Spleen (tissue), 11 donors: ENCODE results near the gene NOLC1. TPM values are rescaled to one million over a fixed set of nuclear protein-coding genes. Genes with fewer than 3 reads are reported as not detected.

Experiments
- DNase-seq: peaks from one replicate; pipeline ENCODE4 v3.0.0-alpha.2; 2020
- H3K27ac ChIP-seq, 8 donors: fragments of 200-600 bp; sonication (generic) in 7 of 8; 1 replicate in 4 of 8; 2 replicates in 4 of 8; pipeline versions ENCODE4 v1.5.0 to v1.8.0; 2016 to 2021; ENCODE audit warnings: inconsistent platforms in 4 of 8, mild to moderate bottlenecking in 4 of 8, moderate library complexity in 1 of 8
- H3K27me3 ChIP-seq, 7 donors: fragments of 200-600 bp; sonication (generic) in 6 of 7; replicated peaks in 1 of 7; 1 replicate in 4 of 7; 2 replicates in 3 of 7; pipeline versions ENCODE4 v1.5.0 to v1.8.0; 2016 to 2021; ENCODE audit warnings: inconsistent platforms in 3 of 7, mild to moderate bottlenecking in 1 of 7
- H3K36me3 ChIP-seq, 6 donors: fragments of 200-600 bp; sonication (generic) in 5 of 6; 1 replicate in 4 of 6; 2 replicates in 2 of 6; pipeline versions ENCODE4 v1.5.0 to v1.8.0; 2016 to 2021; ENCODE audit warnings: inconsistent platforms in 2 of 6
- H3K4me1 ChIP-seq, 6 donors: fragments of 200-600 bp; sonication (generic) in 5 of 6; 1 replicate in 3 of 6; 2 replicates in 3 of 6; pipeline versions ENCODE4 v1.5.0 to v1.8.0; 2016 to 2021; ENCODE audit warnings: inconsistent platforms in 3 of 6
- H3K4me3 ChIP-seq, 8 donors: fragments of 200-600 bp; sonication (generic) in 7 of 8; 1 replicate in 4 of 8; 2 replicates in 4 of 8; pipeline versions ENCODE4 v1.5.0 to v1.8.0; 2016 to 2021; ENCODE audit warnings: inconsistent platforms in 4 of 8, mild to moderate bottlenecking in 4 of 8, moderate library complexity in 2 of 8
- H3K9me3 ChIP-seq, 8 donors: fragments of 200-600 bp; sonication (generic) in 7 of 8; 1 replicate in 4 of 8; 2 replicates in 4 of 8; pipeline versions ENCODE4 v1.5.0 to v1.8.0; 2016 to 2021; ENCODE audit warnings: inconsistent platforms in 4 of 8
- POLR2A ChIP-seq, 3 donors: fragments of 450-650 bp; IDR thresholded peaks; one replicate each; pipeline ENCODE4 v1.5.1; 2017; ENCODE audit warnings: antibody characterized with exemption in 3 of 3, mild to moderate bottlenecking in 1 of 3
- POLR2AphosphoS5 ChIP-seq, 3 donors: sonication (generic); formaldehyde crosslinking; IDR thresholded peaks; one replicate each; pipeline ENCODE4 v1.5.1; 2017; ENCODE audit warnings: antibody characterized with exemption in 3 of 3
- WGBS, 5 donors: extraction: QIAGEN DNeasy Blood & Tissue Kit in 3 of 5; methylation state at CpG; one replicate each; pipeline versions ENCODE4 v1.1.5 to v1.1.7; 2013 to 2018; 5-methylcytosine and 5-hydroxymethylcytosine counted together
- intact Hi-C: fragments of 100-400 bp; cut with DNase I; formaldehyde crosslinking; loops from one replicate; pipeline ENCODE4 v1.15.0; 2023; ENCODE audit warnings: low total_unique reads
- polyA plus RNA-seq, 3 donors: library from polyadenylated mRNA; stranded (reverse); fragments of 200-250 nt; gene quantifications; one replicate each; pipeline ENCODE4 v1.2.1, GENCODE V29; 2013
- total RNA-seq, 7 donors: library from RNA; depleted of rRNA in 3 of 7; stranded (reverse); fragments of >200 nt in 3 of 7; fragmentation: NEBNext Ultra II Directional in 4 of 7; extraction: Animal tissue kit (Norgen Biotek cat#: 25700) in 4 of 7; gene quantifications; one replicate each; pipeline versions ENCODE4 v1.1.0 to v1.2.1, GENCODE V29; 2016 to 2021
- TF ChIP-seq, protein P1 (sequence below), 11 experiments: fragments of 200-600 bp in 7 of 11; fragments of 450-650 bp in 4 of 11; sonication (generic) in 4 of 11; IDR thresholded peaks in 8 of 11; conservative IDR thresholded peaks in 3 of 11; 1 replicate in 7 of 11; 2 replicates in 4 of 11; pipeline versions ENCODE4 v1.4.0 to v1.8.0; 2016 to 2021; ENCODE audit warnings: antibody characterized with exemption in 11 of 11, inconsistent platforms in 4 of 11, mild to moderate bottlenecking in 1 of 11
- donor health status: healthy with polysubstance abuse.
- donor health status: DM: no; HTN: no; CAD: no; lungs with moderate emphysema.
- donor health status: DM: no; HTN: no; CAD: no.
- donor health status: Bipolar disorder and iron deficiency.
- donor health status: healthy.
- donor health status: DM: no; HTN: no; CAD: no.
- donor health status: DM: yes; HTN: yes; CAD: no.

Gene NOLC1
- total and polyA plus RNA-seq, 10 donors = 24.6 to 60.0 (median 39.0) TPM

DNA sequence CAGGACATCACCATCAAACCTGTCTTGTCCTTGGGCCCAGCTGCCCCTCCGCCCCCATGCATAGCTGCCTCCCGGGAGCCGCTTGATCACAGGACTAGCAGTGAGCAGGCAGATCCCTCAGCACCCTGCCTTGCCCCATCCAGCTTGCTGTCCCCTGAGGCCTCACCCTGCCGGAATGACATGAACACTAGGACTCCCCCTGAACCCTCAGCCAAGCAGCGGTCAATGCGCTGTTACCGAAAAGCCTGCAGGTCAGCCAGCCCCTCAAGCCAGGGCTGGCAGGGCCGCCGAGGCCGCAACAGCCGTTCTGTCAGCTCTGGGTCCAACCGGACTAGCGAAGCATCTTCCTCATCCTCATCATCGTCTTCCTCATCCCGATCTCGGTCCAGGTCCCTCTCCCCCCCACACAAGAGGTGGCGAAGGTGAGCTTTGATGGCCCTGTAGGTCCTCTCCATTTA is 5.2 kb upstream of the NOLC1 start:
- Histone ChIP-seq H3K4me3 (no peak overlapping the region), H3K27ac (no peak overlapping the region), H3K36me3 (peaks cover 0 to 87% (median 58%) of the 10 kb centered on the region in 6 donors), H3K9me3 (no peaks in the 10 kb centered on the region), H3K27me3 (no peaks in the 10 kb centered on the region), H3K4me1 (peaks cover 0 to 13% (median 7%) of the 10 kb centered on the region in 6 donors)
- intact Hi-C loops = no loop called here
- WGBS, 5 donors = 93 to 99% (median 94%) methylated on average over 14 to 17 of the region's 17 CpGs
- no peak for DNase-seq
- TF ChIP-seq, protein P1, sequence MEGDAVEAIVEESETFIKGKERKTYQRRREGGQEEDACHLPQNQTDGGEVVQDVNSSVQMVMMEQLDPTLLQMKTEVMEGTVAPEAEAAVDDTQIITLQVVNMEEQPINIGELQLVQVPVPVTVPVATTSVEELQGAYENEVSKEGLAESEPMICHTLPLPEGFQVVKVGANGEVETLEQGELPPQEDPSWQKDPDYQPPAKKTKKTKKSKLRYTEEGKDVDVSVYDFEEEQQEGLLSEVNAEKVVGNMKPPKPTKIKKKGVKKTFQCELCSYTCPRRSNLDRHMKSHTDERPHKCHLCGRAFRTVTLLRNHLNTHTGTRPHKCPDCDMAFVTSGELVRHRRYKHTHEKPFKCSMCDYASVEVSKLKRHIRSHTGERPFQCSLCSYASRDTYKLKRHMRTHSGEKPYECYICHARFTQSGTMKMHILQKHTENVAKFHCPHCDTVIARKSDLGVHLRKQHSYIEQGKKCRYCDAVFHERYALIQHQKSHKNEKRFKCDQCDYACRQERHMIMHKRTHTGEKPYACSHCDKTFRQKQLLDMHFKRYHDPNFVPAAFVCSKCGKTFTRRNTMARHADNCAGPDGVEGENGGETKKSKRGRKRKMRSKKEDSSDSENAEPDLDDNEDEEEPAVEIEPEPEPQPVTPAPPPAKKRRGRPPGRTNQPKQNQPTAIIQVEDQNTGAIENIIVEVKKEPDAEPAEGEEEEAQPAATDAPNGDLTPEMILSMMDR (IDR thresholded peaks at IDR 0.05 in 8 of 11, conservative IDR thresholded peaks at IDR 0.05 in 3 of 11) = no peak
- TF ChIP-seq POLR2AphosphoS5 (IDR thresholded peaks at IDR 0.05) = peak; percentile 1 to 69 (median 22)

DNA sequence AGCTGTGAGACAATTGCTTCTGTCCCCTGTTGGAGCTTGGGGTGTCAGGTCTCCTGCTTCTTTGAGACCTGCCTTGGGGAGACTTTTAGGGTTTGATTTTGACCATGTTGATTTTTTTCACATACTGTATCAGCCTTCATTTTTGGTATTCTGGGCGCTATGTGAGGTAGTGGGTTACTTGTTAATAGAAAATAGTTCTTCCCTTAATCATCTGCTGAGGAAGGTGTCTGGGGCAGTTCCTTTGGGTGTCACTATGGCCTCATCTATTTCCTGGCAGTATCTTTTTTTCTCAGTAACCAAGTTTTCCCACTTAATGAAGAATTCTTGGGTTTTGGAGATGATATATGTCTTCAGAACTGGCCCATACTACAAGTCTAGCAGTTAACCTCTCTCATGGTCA is 4.6 kb upstream of the NOLC1 start:
- peaks cover 0 to 81% (median 58%) of the 10 kb centered on the region in 6 donors for H3K36me3 ChIP-seq
- no peak for DNase-seq

DNA sequence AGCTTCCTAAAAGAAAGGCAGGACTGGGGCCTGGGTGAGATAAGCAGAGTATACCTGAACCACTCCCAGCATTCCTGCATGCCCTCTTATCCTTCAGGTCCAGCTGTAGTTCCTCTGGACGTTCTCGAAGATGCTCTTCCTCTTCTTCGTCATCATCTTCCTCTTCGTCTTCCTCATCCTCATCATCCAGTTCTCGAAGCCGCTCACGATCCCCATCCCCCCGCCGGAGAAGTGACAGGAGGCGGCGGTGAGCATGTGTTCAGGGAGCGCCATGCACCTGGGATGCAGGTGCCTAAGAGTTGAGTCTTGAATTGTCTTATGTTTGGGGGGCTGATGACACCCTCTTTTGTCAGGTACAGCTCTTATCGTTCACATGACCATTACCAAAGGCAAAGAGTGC is 3.9 kb upstream of the NOLC1 start:
- WGBS, 5 donors = 87 to 96% (median 90%) methylated on average over 13 of the region's 13 CpGs
- no peak for TF ChIP-seq POLR2A (IDR thresholded peaks at IDR 0.05)
- TF ChIP-seq POLR2AphosphoS5 (IDR thresholded peaks at IDR 0.05) = no peak
- TF ChIP-seq, protein P1 (IDR thresholded peaks at IDR 0.05 in 8 of 11, conservative IDR thresholded peaks at IDR 0.05 in 3 of 11) = no peak
- DNase-seq = no peak
- Histone ChIP-seq H3K4me1 (peaks cover 4 to 23% (median 17%) of the 10 kb centered on the region in 6 donors), H3K9me3 (no peaks in the 10 kb centered on the region), H3K36me3 (peaks cover 0 to 74% (median 54%) of the 10 kb centered on the region in 6 donors), H3K4me3 (no peak overlapping the region), H3K27ac (no peak overlapping the region), H3K27me3 (no peaks in the 10 kb centered on the region)
- intact Hi-C loops = no loop called here

More for the DNA sequence above, 4.6 kb upstream of the NOLC1 start:
- intact Hi-C loops = no loop called here
- no peak for TF ChIP-seq POLR2A (IDR thresholded peaks at IDR 0.05)
- TF ChIP-seq, protein P1 (IDR thresholded peaks at IDR 0.05 in 8 of 11, conservative IDR thresholded peaks at IDR 0.05 in 3 of 11) = no peak
- TF ChIP-seq POLR2AphosphoS5 (IDR thresholded peaks at IDR 0.05) = no peak
- Histone ChIP-seq H3K9me3 (no peaks in the 10 kb centered on the region), H3K27me3 (no peaks in the 10 kb centered on the region), H3K27ac (no peak overlapping the region), H3K4me1 (peaks cover 0 to 16% (median 10%) of the 10 kb centered on the region in 6 donors), H3K4me3 (no peak overlapping the region)
- WGBS, 5 donors = 91 to 100% (median 100%) methylated on average over 1 of the region's 1 CpG

DNA sequence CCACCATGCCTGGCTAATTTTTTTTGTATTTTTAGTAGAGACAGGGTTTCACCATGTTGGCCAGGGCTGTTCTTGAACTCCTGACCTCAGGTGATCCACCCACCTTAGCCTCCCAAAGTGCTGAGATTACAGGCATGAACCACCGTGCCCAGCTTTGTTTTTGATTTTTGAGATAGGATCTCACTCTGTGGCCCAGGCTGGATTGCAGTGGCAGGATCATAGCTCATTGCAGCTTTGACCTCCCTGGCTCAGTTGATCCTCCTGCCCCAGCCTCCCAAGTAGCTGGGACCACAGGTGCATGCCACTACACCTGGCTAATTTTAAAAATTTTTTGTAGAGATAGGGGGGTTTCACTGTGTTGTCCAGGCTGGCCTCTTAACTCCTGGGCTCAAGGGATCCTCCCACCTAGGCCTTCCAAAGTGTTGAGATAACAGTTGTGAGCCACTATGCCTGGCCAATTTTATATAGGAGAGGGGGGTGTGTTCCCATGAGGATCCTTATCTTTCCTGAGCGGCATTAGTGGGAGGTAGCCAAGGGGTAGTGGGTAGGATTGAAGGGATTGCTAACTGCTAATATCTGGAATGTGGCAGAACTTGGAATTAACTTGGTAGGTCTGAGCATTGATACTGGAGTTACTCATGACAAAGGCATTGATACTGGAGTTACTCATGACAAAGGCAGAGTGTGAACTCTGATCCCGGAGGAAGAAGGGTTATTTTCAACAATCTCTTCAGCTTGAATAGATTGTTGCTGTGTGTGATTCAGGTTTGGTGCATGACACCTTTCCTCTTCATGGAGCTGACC is 1.0 kb upstream of the NOLC1 start:
- Histone ChIP-seq H3K9me3 (no peaks in the 10 kb centered on the region), H3K4me1 (peaks cover 12 to 52% (median 34%) of the 10 kb centered on the region in 6 donors), H3K4me3 (peak overlapping the region in 6 of 8 donors; percentile 79 to 94 (median 86)), H3K36me3 (peaks cover 0 to 66% (median 39%) of the 10 kb centered on the region in 6 donors), H3K27me3 (no peaks in the 10 kb centered on the region), H3K27ac (peak overlapping the region; percentile 74 to 95 (median 88))
- intact Hi-C loops = no loop called here
- peak; percentile 46 for DNase-seq
- 80 to 95% (median 86%) methylated on average over 3 of the region's 3 CpGs for WGBS, 5 donors
- TF ChIP-seq POLR2A (IDR thresholded peaks at IDR 0.05) = no peak
- TF ChIP-seq, protein P1 (IDR thresholded peaks at IDR 0.05 in 8 of 11, conservative IDR thresholded peaks at IDR 0.05 in 3 of 11) = no peak
- TF ChIP-seq POLR2AphosphoS5 (IDR thresholded peaks at IDR 0.05) = no peak
